Transverse colon (tissue), 4 donors: Measurements from ENCODE around the gene TSPY8.
"Not testable (repeated sequence)": the region's sequence is repeated elsewhere in the genome, so short reads cannot be mapped to it uniquely, and the experiment has no call there.

Experiments used
- POLR2A ChIP-seq: fragments of 450-650 bp; IDR thresholded peaks from one replicate; pipeline ENCODE4 v1.6.1; 2016; ENCODE audit warnings: antibody characterized with exemption, mild to moderate bottlenecking, moderate library complexity
- POLR2AphosphoS5 ChIP-seq, 3 donors: sonication (generic); formaldehyde crosslinking; IDR thresholded peaks; one replicate each; pipeline ENCODE4 v1.6.1; 2016; ENCODE audit warnings: antibody characterized with exemption in 3 of 3
- TF ChIP-seq, protein P1 (sequence below), 5 experiments: fragments of 200-600 bp in 3 of 5; fragments of 450-650 bp in 2 of 5; sonication (generic) in 3 of 5; IDR thresholded peaks; 1 replicate in 2 of 5; 2 replicates in 3 of 5; pipeline ENCODE4 v1.5.1; 2016 to 2017; ENCODE audit warnings: antibody characterized with exemption in 5 of 5, inconsistent platforms in 3 of 5, mild to moderate bottlenecking in 2 of 5, moderate library complexity in 1 of 5

DNA sequence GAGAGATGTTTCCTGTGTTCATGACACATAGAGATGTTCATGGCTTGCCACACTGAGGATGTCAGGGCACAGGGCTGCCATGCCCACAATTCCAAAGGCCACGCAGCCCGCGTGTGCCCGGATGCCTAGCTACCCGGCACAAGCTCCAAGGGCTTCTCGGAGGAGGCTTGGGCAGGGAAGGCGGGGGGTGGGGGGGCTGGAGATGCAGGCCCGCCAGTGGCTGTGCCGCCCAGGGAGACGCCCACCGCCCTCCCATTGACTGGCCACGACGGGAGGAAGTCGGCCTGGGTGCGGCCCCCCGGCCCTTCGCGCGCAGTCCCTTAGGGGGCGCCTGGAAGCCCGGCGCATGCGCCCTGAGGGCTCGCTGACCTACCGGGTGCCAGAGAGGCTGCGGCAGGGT, 40.5 kb downstream of the TSPY8 start, which contains the start of gene TSPY3:
- TF ChIP-seq POLR2AphosphoS5 (IDR thresholded peaks at IDR 0.05); POLR2A: not testable (repeated sequence)
- TF ChIP-seq, protein P1, sequence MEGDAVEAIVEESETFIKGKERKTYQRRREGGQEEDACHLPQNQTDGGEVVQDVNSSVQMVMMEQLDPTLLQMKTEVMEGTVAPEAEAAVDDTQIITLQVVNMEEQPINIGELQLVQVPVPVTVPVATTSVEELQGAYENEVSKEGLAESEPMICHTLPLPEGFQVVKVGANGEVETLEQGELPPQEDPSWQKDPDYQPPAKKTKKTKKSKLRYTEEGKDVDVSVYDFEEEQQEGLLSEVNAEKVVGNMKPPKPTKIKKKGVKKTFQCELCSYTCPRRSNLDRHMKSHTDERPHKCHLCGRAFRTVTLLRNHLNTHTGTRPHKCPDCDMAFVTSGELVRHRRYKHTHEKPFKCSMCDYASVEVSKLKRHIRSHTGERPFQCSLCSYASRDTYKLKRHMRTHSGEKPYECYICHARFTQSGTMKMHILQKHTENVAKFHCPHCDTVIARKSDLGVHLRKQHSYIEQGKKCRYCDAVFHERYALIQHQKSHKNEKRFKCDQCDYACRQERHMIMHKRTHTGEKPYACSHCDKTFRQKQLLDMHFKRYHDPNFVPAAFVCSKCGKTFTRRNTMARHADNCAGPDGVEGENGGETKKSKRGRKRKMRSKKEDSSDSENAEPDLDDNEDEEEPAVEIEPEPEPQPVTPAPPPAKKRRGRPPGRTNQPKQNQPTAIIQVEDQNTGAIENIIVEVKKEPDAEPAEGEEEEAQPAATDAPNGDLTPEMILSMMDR (IDR thresholded peaks at IDR 0.05) = not testable (repeated sequence)
